Epithelial cell of proximal tubule (primary cell): ENCODE data around the gene LMOD1. TPM values are rescaled to one million over a fixed set of nuclear protein-coding genes. Genes with fewer than 3 reads are reported as not detected.

ENCODE experiments used
- DNase-seq: peaks from one replicate; pipeline ENCODE4 v3.0.0-alpha.2; 2011; ENCODE audit warnings: low read depth
- H3K4me3 ChIP-seq: 2 replicates; pipeline ENCODE4 v1.5.1; 2011; ENCODE audit warnings: low read depth, mild to moderate bottlenecking, low read length
- CTCF ChIP-seq: conservative IDR thresholded peaks from 2 replicates; pipeline ENCODE4 v1.5.1; 2012; ENCODE audit warnings: low read depth, mild to moderate bottlenecking, low read length
- total RNA-seq: library from RNA; depleted of rRNA; stranded (reverse); fragments of >200 nt; gene quantifications from 2 replicates; pipeline ENCODE4 v1.2.3, GENCODE V29; 2015

The LMOD1 gene
- total RNA-seq, 1 donor from 2014 or later, result not detected

- TF ChIP-seq CTCF, result no peak
- peak; percentile 53 for DNase-seq
- no peak overlapping the region for H3K4me3 ChIP-seq
These were observed 29.6 kb downstream of the LMOD1 start for GRCh38 chr1:201916649-201917249.

- DNase-seq, result no peak
- no peak for TF ChIP-seq CTCF
- H3K4me3 ChIP-seq, result no peak overlapping the region
These were observed 31.7 kb downstream of the LMOD1 start for GRCh38 chr1:201914456-201915235.

- DNase-seq, result no peak
- no peak for TF ChIP-seq CTCF
These were observed 33.5 kb downstream of the LMOD1 start for GRCh38 chr1:201912832-201913231.

GRCh38 chr1:201911826-201912571 is 34.3 kb downstream of the LMOD1 start:
- TF ChIP-seq CTCF, result no peak
- H3K4me3 ChIP-seq, result no peak overlapping the region
- DNase-seq, result no peak

More at GRCh38 chr1:201912832-201913231, 33.5 kb downstream of the LMOD1 start:
- H3K4me3 ChIP-seq, result no peak overlapping the region

GRCh38 chr1:201907621-201908020 is 38.7 kb downstream of the LMOD1 start:
- TF ChIP-seq CTCF, result no peak
- no peak overlapping the region for H3K4me3 ChIP-seq
- DNase-seq, result no peak

GRCh38 chr1:201906336-201906735 is 40.0 kb downstream of the LMOD1 start:
- no peak overlapping the region for H3K4me3 ChIP-seq
- TF ChIP-seq CTCF, result no peak
- no peak for DNase-seq
